ENCODE data around the gene TPRG1L.

Gene TPRG1L

DNA sequence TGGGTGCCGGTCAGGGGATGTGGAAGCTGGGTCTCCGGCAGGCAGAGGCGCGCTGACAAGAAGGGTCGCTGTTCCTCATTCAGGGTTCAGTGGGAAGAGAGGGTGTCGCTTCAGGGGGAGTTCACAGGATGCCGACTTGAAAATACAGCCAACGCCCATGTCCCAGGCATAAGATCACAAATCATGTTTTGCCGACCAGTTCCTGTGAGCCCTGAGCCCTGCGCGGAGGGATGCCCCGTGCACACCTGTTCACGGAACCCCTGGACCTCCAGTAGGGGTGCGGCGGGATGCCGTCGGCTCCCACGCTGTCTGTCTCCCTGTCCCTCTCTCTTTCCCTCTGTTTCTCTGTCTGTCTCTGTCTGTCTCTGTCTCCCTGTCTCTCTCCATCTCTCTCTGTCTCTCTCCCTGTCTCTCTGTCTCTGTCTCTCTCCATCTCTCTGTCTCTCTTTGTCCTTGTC is 54.3 kb downstream of the TPRG1L start:
- TF ChIP-seq, protein P1, sequence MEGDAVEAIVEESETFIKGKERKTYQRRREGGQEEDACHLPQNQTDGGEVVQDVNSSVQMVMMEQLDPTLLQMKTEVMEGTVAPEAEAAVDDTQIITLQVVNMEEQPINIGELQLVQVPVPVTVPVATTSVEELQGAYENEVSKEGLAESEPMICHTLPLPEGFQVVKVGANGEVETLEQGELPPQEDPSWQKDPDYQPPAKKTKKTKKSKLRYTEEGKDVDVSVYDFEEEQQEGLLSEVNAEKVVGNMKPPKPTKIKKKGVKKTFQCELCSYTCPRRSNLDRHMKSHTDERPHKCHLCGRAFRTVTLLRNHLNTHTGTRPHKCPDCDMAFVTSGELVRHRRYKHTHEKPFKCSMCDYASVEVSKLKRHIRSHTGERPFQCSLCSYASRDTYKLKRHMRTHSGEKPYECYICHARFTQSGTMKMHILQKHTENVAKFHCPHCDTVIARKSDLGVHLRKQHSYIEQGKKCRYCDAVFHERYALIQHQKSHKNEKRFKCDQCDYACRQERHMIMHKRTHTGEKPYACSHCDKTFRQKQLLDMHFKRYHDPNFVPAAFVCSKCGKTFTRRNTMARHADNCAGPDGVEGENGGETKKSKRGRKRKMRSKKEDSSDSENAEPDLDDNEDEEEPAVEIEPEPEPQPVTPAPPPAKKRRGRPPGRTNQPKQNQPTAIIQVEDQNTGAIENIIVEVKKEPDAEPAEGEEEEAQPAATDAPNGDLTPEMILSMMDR (conservative IDR thresholded peaks at IDR 0.05; ENCODE audit: low read depth, low read length), result no peak
- Histone ChIP-seq H3K36me3 (ENCODE audit: insufficient read depth) (no peaks in the 10 kb centered on the region), H3K9ac (no peak overlapping the region), H4K20me1 (ENCODE audit: insufficient read depth) (no peaks in the 10 kb centered on the region), H3K79me2 (ENCODE audit: insufficient read depth, low read depth) (no peaks in the 10 kb centered on the region), H2AFZ (ENCODE audit: low read depth) (no peak overlapping the region), H3K27ac (no peak overlapping the region), H3K4me2 (no peak overlapping the region), H3K4me3 (IDR thresholded peaks at IDR 0.05; ENCODE audit: insufficient read depth, low read depth, low read length) (no peak overlapping the region), H3K4me1 (ENCODE audit: low read depth, poor library complexity, severe bottlenecking) (peaks cover 11% of the 10 kb centered on the region), H3K27me3 (ENCODE audit: insufficient read depth, low read depth) (peaks cover 87% of the 10 kb centered on the region)
